Stimulated activated CD4-positive, alpha-beta T cell treated with anti-CD3 and anti-CD28 coated beads, Interleukin-4, amount 100 ng/mL, for 4 hours (primary cell): ENCODE results near the gene SURF4.
"Not testable (repeated sequence)": the region's sequence is repeated elsewhere in the genome, so short reads cannot be mapped to it uniquely, and the experiment has no call there.

Experiments used
- DNase-seq, 2 experiments: peaks; one replicate each; pipeline ENCODE4 v3.0.0-alpha.2; 2020

Gene SURF4

GRCh38 chr9:133351526-133351907 lies 24.3 kb downstream of the SURF4 start:
- DNase-seq = no peak

GRCh38 chr9:133349965-133350616 lies 25.8 kb downstream of the SURF4 start:
- DNase-seq = no peak

- no peak for DNase-seq
These were observed 26.9 kb downstream of the SURF4 start for GRCh38 chr9:133348718-133349573.

GRCh38 chr9:133347985-133348717 lies 27.7 kb downstream of the SURF4 start, which contains the start of the genes MED22 and RPL7A:
MED22 (minus strand) TSS chr9:133348131; CDS start chr9:133346662, 1,469 bp downstream.
RPL7A (plus strand) TSS chr9:133348218; CDS start chr9:133348244, 26 bp downstream.
- peak; percentile 87 to 92 for DNase-seq

- DNase-seq = no peak
These were observed 28.3 kb downstream of the SURF4 start for GRCh38 chr9:133347515-133347984.

- no peak for DNase-seq
These were observed 29.7 kb downstream of the SURF4 start for GRCh38 chr9:133346021-133346785.

GRCh38 chr9:133345596-133345995 lies 30.3 kb downstream of the SURF4 start:
- no peak for DNase-seq

GRCh38 chr9:133344979-133345378 lies 30.9 kb downstream of the SURF4 start:
- no peak for DNase-seq

- no peak for DNase-seq
These were observed 31.8 kb downstream of the SURF4 start for GRCh38 chr9:133344071-133344470.

- DNase-seq = no peak
These were observed 33.3 kb downstream of the SURF4 start for GRCh38 chr9:133342570-133342969.

- no peak for DNase-seq
These were observed 33.8 kb downstream of the SURF4 start for GRCh38 chr9:133342069-133342406.

- DNase-seq = no peak
These were observed 34.3 kb downstream of the SURF4 start for GRCh38 chr9:133341369-133342068.

- DNase-seq = no peak
These were observed 34.9 kb downstream of the SURF4 start for GRCh38 chr9:133340916-133341315.

- no peak for DNase-seq
These were observed 35.6 kb downstream of the SURF4 start for GRCh38 chr9:133340256-133340655.

GRCh38 chr9:133339641-133340040 lies 36.2 kb downstream of the SURF4 start:
- no peak for DNase-seq

GRCh38 chr9:133335924-133336811 lies 39.7 kb downstream of the SURF4 start, which contains the start of gene SURF6:
SURF6 (minus strand) TSS chr9:133336188; CDS start chr9:133336132, 56 bp downstream.
- peak; percentile 93 to 95 for DNase-seq

GRCh38 chr9:133334888-133335287 lies 41.0 kb downstream of the SURF4 start:
- DNase-seq = not testable (repeated sequence)

GRCh38 chr9:133334161-133334560 lies 41.7 kb downstream of the SURF4 start:
- no peak for DNase-seq

GRCh38 chr9:133333566-133333965 lies 42.3 kb downstream of the SURF4 start:
- no peak for DNase-seq

GRCh38 chr9:133333011-133333410 lies 42.8 kb downstream of the SURF4 start:
- no peak for DNase-seq

- no peak for DNase-seq
These were observed 43.5 kb downstream of the SURF4 start for GRCh38 chr9:133332381-133332730.
